Measurements from ENCODE around the gene XRN1.

XRN1 gene

GRCh38 chr3:142268426-142268825 lies 179.4 kb downstream of the XRN1 start:
- DNase-seq, result no peak

- no peak for DNase-seq
Measured at GRCh38 chr3:142267269-142267668, 180.6 kb downstream of the XRN1 start.

DNA sequence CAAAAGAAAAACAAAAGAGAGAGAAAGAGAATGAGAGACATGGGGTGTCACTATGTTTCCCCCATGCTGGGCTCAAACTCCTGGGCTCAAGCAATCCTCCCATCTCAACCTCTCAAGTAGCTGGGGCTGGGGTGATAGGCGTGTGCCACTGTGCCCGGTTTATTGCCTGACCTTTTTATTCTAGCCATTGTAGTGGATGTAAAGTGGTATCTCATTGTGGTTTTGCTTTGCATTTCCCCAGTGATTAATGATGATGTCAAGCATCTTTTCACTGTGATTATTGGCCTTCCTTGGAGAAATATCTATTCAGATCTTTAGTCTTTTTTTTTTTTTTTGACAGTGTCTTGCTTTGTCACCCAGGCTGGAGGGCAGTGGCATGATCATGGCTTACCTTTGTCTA lies 184.7 kb downstream of the XRN1 start:
- no peak for DNase-seq

GRCh38 chr3:142259359-142259758 lies 188.5 kb downstream of the XRN1 start:
- DNase-seq, result no peak

DNA sequence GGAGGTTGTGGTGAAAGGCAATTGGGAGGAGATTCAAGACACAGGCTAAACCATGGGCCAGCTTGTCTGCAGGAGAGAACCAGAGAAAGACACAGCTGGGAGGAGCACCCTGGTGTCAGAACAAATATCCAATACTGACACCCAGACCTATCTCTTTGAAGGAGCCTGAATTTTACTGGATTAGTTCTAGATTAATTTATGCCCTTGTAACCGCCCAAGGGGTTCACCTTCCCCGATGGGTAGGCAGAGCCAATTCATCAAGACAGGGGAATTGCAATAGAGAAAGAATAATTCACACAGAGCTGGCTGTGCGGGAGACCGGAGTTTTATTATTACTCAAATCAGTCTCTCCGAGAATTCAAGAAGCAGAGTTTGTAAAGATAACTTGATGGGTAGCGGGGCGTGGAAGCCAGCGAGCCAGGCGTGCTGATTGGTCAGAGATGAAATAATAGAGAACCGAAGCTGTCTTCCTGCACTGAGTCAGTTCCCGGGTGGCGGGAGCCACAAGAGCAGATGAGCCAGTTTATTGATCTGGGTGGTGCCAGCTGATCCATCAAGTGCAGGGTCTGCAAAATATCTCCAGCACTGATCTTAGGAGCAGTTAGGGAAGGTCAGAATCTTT lies 191.0 kb downstream of the XRN1 start:
- DNase-seq, result no peak
